GM12864 (cell line): ENCODE measurements around the gene RAVER1.
A peak's percentile ranks its signal among the peaks of the same experiment; 100 is the strongest.

Experiments
- DNase-seq: peaks from one replicate; pipeline ENCODE4 v3.0.0-alpha.2; 2011; ENCODE audit warnings: low read depth
- H3K4me3 ChIP-seq: 2 replicates; pipeline ENCODE4 v1.5.1; 2011; ENCODE audit warnings: mild to moderate bottlenecking, low read depth, low read length, control low read depth
- TF ChIP-seq, protein P1 (sequence below): IDR thresholded peaks from 2 replicates; pipeline ENCODE4 v1.5.1; 2011; ENCODE audit warnings: low read depth, mild to moderate bottlenecking, moderate library complexity, low read length, control low read depth, inconsistent platforms; ENCODE audit errors: missing control alignments

RAVER1 gene

DNA sequence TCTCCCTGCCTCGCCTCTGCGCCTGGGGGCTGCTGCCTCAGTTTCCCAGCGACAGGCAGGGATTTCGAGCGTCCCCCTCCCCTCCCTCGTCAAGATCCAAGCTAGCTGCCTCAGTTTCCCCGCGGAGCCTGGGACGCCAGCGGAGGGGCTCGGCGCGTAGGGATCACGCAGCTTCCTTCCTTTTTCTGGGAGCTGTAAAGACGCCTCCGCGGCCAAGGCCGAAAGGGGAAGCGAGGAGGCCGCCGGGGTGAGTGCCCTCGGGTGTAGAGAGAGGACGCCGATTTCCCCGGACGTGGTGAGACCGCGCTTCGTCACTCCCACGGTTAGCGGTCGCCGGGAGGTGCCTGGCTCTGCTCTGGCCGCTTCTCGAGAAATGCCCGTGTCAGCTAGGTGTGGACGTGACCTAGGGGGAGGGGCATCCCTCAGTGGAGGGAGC lies 63.1 kb downstream of the RAVER1 start:
- TF ChIP-seq, protein P1, sequence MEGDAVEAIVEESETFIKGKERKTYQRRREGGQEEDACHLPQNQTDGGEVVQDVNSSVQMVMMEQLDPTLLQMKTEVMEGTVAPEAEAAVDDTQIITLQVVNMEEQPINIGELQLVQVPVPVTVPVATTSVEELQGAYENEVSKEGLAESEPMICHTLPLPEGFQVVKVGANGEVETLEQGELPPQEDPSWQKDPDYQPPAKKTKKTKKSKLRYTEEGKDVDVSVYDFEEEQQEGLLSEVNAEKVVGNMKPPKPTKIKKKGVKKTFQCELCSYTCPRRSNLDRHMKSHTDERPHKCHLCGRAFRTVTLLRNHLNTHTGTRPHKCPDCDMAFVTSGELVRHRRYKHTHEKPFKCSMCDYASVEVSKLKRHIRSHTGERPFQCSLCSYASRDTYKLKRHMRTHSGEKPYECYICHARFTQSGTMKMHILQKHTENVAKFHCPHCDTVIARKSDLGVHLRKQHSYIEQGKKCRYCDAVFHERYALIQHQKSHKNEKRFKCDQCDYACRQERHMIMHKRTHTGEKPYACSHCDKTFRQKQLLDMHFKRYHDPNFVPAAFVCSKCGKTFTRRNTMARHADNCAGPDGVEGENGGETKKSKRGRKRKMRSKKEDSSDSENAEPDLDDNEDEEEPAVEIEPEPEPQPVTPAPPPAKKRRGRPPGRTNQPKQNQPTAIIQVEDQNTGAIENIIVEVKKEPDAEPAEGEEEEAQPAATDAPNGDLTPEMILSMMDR = no peak
- no peak for DNase-seq
- H3K4me3 ChIP-seq = peak overlapping the region; percentile 78

DNA sequence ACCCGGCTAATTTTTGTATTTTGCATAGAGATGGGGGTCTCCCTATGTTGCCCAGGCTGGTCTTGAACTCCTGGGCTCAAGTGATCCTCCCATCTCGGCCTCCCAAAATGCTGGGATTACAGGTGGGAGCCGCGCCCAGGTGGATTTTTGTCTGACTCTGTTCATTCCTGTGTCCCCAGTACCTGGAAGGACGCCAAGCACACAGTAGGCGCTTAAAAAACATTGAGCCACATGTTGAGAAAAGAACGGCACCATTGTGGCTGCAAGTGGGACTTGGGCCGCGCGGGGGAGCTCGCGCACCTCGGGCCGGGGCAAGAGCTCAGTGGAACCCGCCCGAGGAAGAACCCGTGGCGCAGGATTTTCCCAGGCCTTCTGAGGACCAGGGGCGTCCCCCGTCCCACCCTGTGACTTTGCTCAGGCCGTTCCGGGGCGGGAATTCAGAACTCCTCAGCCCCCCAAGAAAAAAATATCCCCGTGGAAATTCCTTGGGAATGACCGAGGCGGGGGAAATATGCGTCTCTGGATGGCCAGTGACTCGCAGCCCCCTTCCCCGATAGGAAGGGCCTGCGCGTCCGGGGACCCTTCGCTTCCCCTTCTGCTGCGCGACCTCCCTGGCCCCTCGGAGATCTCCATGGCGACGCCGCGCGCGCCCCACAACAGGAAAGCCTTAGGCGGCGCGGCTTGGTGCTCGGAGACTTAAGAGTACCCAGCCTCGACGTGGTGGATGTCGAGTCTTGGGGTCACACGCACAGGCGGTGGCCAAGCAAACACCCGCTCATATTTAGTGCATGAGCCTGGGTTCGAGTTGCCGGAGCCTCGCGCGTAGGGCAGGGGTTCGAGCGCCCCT lies 63.8 kb downstream of the RAVER1 start:
- peak overlapping the region; percentile 78 for H3K4me3 ChIP-seq
- DNase-seq = no peak

DNA sequence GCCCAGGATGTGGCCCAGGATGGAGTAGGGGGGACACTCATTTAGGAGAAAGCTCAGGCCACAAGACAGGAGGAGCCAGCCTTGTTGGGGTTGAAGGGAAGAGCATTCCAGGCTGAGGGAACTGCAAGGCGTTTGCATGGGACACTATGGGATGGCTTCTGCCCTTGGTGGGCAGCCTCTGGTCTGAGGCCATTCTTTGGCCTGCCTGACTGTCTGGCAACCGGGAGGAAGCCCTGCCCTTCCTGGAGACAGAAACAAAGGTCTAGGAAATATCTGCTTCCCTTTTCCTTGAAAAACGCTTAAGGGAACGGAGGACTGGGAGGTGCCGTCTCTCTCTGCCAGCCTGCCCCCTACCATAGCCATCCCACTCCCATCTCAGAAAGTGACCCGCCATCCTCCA lies 65.3 kb downstream of the RAVER1 start:
- DNase-seq = no peak
- no peak overlapping the region for H3K4me3 ChIP-seq
- TF ChIP-seq, protein P1 = no peak

More for the DNA sequence above, 63.8 kb downstream of the RAVER1 start:
- TF ChIP-seq, protein P1 = peak; percentile 88

DNA sequence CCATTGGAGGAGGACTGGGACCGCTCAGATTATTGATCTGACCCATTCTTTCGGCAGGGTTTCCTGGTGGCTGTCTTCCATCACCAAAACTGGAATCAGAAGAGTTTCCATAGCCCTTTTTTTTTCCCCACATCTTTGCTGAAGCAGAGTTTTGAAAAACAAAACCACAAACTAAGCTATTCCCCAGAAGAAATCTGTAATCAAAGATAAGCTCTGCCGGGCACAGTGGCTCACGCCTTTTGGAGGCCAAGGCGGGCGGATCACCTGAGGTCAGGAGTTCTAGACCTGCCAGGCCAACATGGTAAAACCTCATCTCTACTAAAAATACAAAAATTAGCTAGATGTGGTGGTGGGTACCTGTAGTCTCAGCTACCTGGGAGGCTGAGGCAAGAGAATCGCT lies 66.6 kb downstream of the RAVER1 start:
- no peak for DNase-seq
- no peak overlapping the region for H3K4me3 ChIP-seq
- TF ChIP-seq, protein P1 = no peak
